Fibroblast of lung (primary cell): ENCODE results near the gene ASB3. TPM values are rescaled to one million over a fixed set of nuclear protein-coding genes. Genes with fewer than 3 reads are reported as not detected.
A peak's percentile ranks its signal among the peaks of the same experiment; 100 is the strongest.

Source experiments
- DNase-seq, 2 donors: peaks; one replicate each; pipeline versions ENCODE4 v3.0.0 to v3.0.0-alpha.2; 2010; ENCODE audit warnings: low read depth in 2 of 2
- H2AFZ ChIP-seq: 2 replicates; pipeline ENCODE4 v1.5.1; 2012; ENCODE audit warnings: low read length, control low read depth, inconsistent platforms
- H3K27ac ChIP-seq: 2 replicates; pipeline ENCODE4 v1.5.1; 2011; ENCODE audit warnings: low read length, control low read depth; ENCODE audit not compliant: insufficient read depth
- H3K27me3 ChIP-seq: 2 replicates; pipeline ENCODE4 v1.5.1; 2011; ENCODE audit warnings: mild to moderate bottlenecking, low read length; ENCODE audit not compliant: control insufficient read depth, insufficient read depth
- H3K36me3 ChIP-seq: 2 replicates; pipeline ENCODE4 v1.5.1; 2011; ENCODE audit warnings: low read length; ENCODE audit not compliant: control insufficient read depth, insufficient read depth
- H3K4me1 ChIP-seq: 2 replicates; pipeline ENCODE4 v1.5.1; 2011; ENCODE audit warnings: low read length; ENCODE audit not compliant: control insufficient read depth, insufficient read depth; ENCODE audit errors: extremely low read depth
- H3K4me2 ChIP-seq: 2 replicates; pipeline ENCODE4 v1.5.1; 2011; ENCODE audit warnings: low read length, control low read depth; ENCODE audit not compliant: insufficient read depth; ENCODE audit errors: extremely low read depth
- H3K4me3 ChIP-seq, 4 experiments: fragments of 200-600 bp in 1 of 4; sonication (generic) in 1 of 4; replicated peaks in 1 of 4; 2 replicates each; pipeline ENCODE4 v1.5.1; 2011 to 2016; ENCODE audit warnings: low read length in 4 of 4, low read depth in 3 of 4, mild to moderate bottlenecking in 3 of 4, control low read depth in 2 of 4, inconsistent platforms in 1 of 4, mixed read lengths in 1 of 4; ENCODE audit not compliant: insufficient read depth in 1 of 4; ENCODE audit errors: control extremely low read depth in 1 of 4
- H3K79me2 ChIP-seq: 2 replicates; pipeline ENCODE4 v1.5.1; 2012; ENCODE audit warnings: mild to moderate bottlenecking, low read length, inconsistent platforms; ENCODE audit not compliant: control insufficient read depth, insufficient read depth
- H3K9ac ChIP-seq: 2 replicates; pipeline ENCODE4 v1.5.1; 2011; ENCODE audit warnings: mild to moderate bottlenecking, low read length, control low read depth; ENCODE audit not compliant: insufficient read depth
- H3K9me3 ChIP-seq: 2 replicates; pipeline ENCODE4 v1.5.1; 2012; ENCODE audit warnings: low read depth, low read length; ENCODE audit not compliant: control insufficient read depth, insufficient read depth
- H4K20me1 ChIP-seq: 2 replicates; pipeline ENCODE4 v1.5.1; 2011; ENCODE audit warnings: low read length; ENCODE audit not compliant: control insufficient read depth, insufficient read depth; ENCODE audit errors: extremely low read depth
- EZH2 ChIP-seq: IDR thresholded peaks from 2 replicates; pipeline ENCODE4 v1.5.1; 2012; ENCODE audit warnings: low read length, control low read depth, mild to moderate bottlenecking; ENCODE audit errors: missing control alignments
- polyA plus RNA-seq, 2 donors: library from polyadenylated mRNA; depleted of rRNA in 1 of 2; stranded (reverse) in 1 of 2; unstranded in 1 of 2; fragments of >200 nt; gene quantifications; 2 replicates each; pipeline ENCODE4 v1.2.1, GENCODE V29; 2011 to 2012; ENCODE audit warnings: missing spikeins in 1 of 2
- total RNA-seq: library from RNA; depleted of rRNA; stranded (reverse); fragments of >200 nt; gene quantifications from 2 replicates; pipeline ENCODE4 v1.2.1, GENCODE V29; 2014
- TF ChIP-seq, protein P1 (sequence below), 2 donors: IDR thresholded peaks in 1 of 2; conservative IDR thresholded peaks in 1 of 2; 1 replicate in 1 of 2; 2 replicates in 1 of 2; pipeline ENCODE4 v1.5.1; 2011 to 2012; ENCODE audit warnings: low read length in 2 of 2, control low read depth in 1 of 2, inconsistent platforms in 1 of 2, low read depth in 1 of 2, mild to moderate bottlenecking in 1 of 2

ASB3 gene
- total and polyA plus RNA-seq, 2 donors (not counting 1 experiment from before 2014, with no cell fraction given): 21.1 to 31.9 TPM

DNA sequence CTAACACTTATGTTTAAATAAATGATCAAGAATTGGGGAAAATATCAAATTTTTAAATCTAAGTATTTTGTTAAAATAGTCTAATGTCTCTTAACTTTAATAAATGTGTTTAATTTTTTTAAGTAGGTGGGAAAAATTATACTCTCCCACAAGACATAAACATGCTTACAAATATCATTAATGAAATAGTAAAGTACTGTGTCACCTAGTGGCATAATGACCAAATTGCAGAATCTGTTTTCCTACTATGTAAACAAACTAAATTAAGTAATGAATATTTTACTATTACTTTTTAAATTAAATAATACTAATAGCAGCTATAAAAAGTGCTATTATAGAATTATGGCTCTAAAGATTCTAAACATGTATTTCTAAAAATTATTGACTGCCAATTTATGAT is 71.2 kb downstream of the ASB3 start:
- no peaks in the 10 kb centered on the region for H4K20me1 ChIP-seq

DNA sequence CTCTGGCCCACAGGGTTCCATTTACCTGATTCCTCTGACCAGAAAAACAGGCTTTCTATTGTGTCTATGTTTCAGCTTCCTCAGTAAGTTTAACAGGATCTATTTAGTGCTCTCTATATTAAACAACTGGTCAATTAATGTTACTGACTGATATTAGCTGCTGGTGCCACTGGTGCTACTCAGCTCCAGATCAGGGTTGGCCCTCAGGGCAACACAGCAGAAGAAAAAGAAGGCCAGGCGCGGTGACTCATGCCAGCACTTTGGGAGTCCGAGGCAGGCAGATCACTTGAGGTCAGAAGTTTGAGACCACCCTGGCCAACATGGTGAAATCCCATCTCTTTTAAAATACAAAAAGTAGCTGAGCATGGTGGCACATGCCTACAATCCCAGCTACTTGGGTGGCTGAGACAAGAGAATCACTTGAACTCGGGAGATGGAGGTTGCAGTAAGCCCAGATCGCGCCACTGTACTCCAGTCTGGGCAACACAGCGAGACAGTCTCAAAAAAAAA is 75.4 kb downstream of the ASB3 start:
- TF ChIP-seq EZH2: no peak
- TF ChIP-seq, protein P1, sequence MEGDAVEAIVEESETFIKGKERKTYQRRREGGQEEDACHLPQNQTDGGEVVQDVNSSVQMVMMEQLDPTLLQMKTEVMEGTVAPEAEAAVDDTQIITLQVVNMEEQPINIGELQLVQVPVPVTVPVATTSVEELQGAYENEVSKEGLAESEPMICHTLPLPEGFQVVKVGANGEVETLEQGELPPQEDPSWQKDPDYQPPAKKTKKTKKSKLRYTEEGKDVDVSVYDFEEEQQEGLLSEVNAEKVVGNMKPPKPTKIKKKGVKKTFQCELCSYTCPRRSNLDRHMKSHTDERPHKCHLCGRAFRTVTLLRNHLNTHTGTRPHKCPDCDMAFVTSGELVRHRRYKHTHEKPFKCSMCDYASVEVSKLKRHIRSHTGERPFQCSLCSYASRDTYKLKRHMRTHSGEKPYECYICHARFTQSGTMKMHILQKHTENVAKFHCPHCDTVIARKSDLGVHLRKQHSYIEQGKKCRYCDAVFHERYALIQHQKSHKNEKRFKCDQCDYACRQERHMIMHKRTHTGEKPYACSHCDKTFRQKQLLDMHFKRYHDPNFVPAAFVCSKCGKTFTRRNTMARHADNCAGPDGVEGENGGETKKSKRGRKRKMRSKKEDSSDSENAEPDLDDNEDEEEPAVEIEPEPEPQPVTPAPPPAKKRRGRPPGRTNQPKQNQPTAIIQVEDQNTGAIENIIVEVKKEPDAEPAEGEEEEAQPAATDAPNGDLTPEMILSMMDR (conservative IDR thresholded peaks at IDR 0.05 in 1 of 2, IDR thresholded peaks at IDR 0.05 in 1 of 2; ENCODE audit: low read depth in 1 of 2, low read length in 2 of 2): no peak
- no peaks in the 10 kb centered on the region for H3K27me3 ChIP-seq
- H3K27ac ChIP-seq: no peak overlapping the region

More for the DNA sequence above, 71.2 kb downstream of the ASB3 start:
- H3K4me2 ChIP-seq: no peak overlapping the region
- no peaks in the 10 kb centered on the region for H3K4me1 ChIP-seq
- H3K9me3 ChIP-seq: no peaks in the 10 kb centered on the region
- no peak overlapping the region for H3K4me3 ChIP-seq
- no peak overlapping the region for H3K27ac ChIP-seq
- no peaks in the 10 kb centered on the region for H3K79me2 ChIP-seq
- TF ChIP-seq, protein P1 (conservative IDR thresholded peaks at IDR 0.05 in 1 of 2, IDR thresholded peaks at IDR 0.05 in 1 of 2; ENCODE audit: low read depth in 1 of 2, low read length in 2 of 2): peak in 1 of 2 donors; percentile 47
- TF ChIP-seq EZH2: no peak
- H2AFZ ChIP-seq: no peak overlapping the region
- H3K9ac ChIP-seq: no peak overlapping the region
- no peaks in the 10 kb centered on the region for H3K27me3 ChIP-seq
- no peaks in the 10 kb centered on the region for H3K36me3 ChIP-seq
- peak; percentile 6 to 35 for DNase-seq

DNA sequence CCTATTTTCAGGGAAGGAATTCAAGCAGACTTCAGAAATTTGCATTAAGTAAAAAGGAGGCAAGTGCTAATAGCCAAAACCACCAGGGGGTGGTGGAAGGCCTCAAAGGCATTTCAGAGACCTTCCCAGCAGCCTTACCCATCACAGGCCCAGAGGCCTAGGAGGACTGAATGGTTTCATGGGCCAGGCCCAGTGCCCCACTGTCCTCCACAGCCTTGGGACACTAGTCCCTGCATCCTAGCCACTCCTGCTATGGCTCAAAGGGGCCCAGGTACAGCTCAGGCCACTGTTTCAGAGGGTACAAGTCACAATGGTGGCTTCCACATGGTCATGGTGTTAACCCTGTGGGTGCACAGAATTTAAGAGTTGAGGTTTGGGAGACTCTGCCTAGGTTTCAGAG is 77.8 kb downstream of the ASB3 start:
- Histone ChIP-seq H4K20me1 (no peaks in the 10 kb centered on the region), H3K9me3 (no peaks in the 10 kb centered on the region), H3K36me3 (no peaks in the 10 kb centered on the region), H3K27me3 (no peaks in the 10 kb centered on the region), H3K4me2 (no peak overlapping the region), H3K4me1 (no peaks in the 10 kb centered on the region), H3K4me3 (no peak overlapping the region), H3K9ac (no peak overlapping the region), H2AFZ (no peak overlapping the region), H3K79me2 (no peaks in the 10 kb centered on the region), H3K27ac (no peak overlapping the region)
- TF ChIP-seq, protein P1 (conservative IDR thresholded peaks at IDR 0.05 in 1 of 2, IDR thresholded peaks at IDR 0.05 in 1 of 2; ENCODE audit: low read depth in 1 of 2, low read length in 2 of 2): no peak
- TF ChIP-seq EZH2: no peak
- DNase-seq: no peak

More for the DNA sequence above, 75.4 kb downstream of the ASB3 start:
- H4K20me1 ChIP-seq: no peaks in the 10 kb centered on the region
- H3K4me3 ChIP-seq: no peak overlapping the region
- H3K4me1 ChIP-seq: no peaks in the 10 kb centered on the region
- H3K36me3 ChIP-seq: no peaks in the 10 kb centered on the region
- H3K4me2 ChIP-seq: no peak overlapping the region
- DNase-seq: no peak
- H3K79me2 ChIP-seq: no peaks in the 10 kb centered on the region
- no peaks in the 10 kb centered on the region for H3K9me3 ChIP-seq
- H2AFZ ChIP-seq: no peak overlapping the region
- no peak overlapping the region for H3K9ac ChIP-seq
